Adipocyte (in vitro differentiated cells): ENCODE data around the gene CHD6.

Source experiments
- DNase-seq: peaks from one replicate; pipeline ENCODE4 v3.0.0-alpha.2; 2015; ENCODE audit warnings: low read depth
- H3K27me3 ChIP-seq: replicated peaks from 2 replicates; pipeline ENCODE4 v1.7.0; 2013; ENCODE audit warnings: mild to moderate bottlenecking, low read length, moderate library complexity; ENCODE audit not compliant: control insufficient read depth, insufficient read depth
- H3K36me3 ChIP-seq: 2 replicates; pipeline ENCODE4 v1.7.0; 2013; ENCODE audit warnings: low read length, mild to moderate bottlenecking, moderate library complexity; ENCODE audit not compliant: control insufficient read depth, insufficient read depth, severe bottlenecking
- H3K4me1 ChIP-seq: 2 replicates; pipeline ENCODE4 v1.7.0; 2013; ENCODE audit warnings: mild to moderate bottlenecking, low read length, moderate library complexity; ENCODE audit not compliant: control insufficient read depth, insufficient read depth
- H3K4me3 ChIP-seq: 2 replicates; pipeline ENCODE4 v1.7.0; 2013; ENCODE audit warnings: mild to moderate bottlenecking, low read length, moderate library complexity
- H3K9ac ChIP-seq: 2 replicates; pipeline ENCODE4 v1.7.0; 2013; ENCODE audit warnings: mild to moderate bottlenecking, low read length, moderate library complexity
- H3K9me3 ChIP-seq: 2 replicates; pipeline ENCODE4 v1.7.0; 2013; ENCODE audit warnings: mild to moderate bottlenecking, low read length, moderate library complexity; ENCODE audit not compliant: control insufficient read depth

Gene CHD6

GRCh38 chr20:41457173-41457857, 160.9 kb downstream of the CHD6 start:
- H3K36me3 ChIP-seq = peaks cover 62% of the 10 kb centered on the region
- H3K9ac ChIP-seq = no peak overlapping the region
- no peaks in the 10 kb centered on the region for H3K9me3 ChIP-seq
- no peaks in the 10 kb centered on the region for H3K27me3 ChIP-seq
- no peak for DNase-seq
- H3K4me1 ChIP-seq = peaks cover 14% of the 10 kb centered on the region
- no peak overlapping the region for H3K4me3 ChIP-seq

- Histone ChIP-seq H3K9ac (no peak overlapping the region), H3K27me3 (no peaks in the 10 kb centered on the region), H3K4me3 (no peak overlapping the region), H3K9me3 (no peaks in the 10 kb centered on the region), H3K36me3 (peaks cover 67% of the 10 kb centered on the region), H3K4me1 (peaks cover 14% of the 10 kb centered on the region)
- peak; percentile 73 for DNase-seq
Measured at GRCh38 chr20:41456351-41456750, 161.8 kb downstream of the CHD6 start.

- no peaks in the 10 kb centered on the region for H3K9me3 ChIP-seq
- no peak for DNase-seq
- peaks cover 88% of the 10 kb centered on the region for H3K36me3 ChIP-seq
- no peak overlapping the region for H3K9ac ChIP-seq
- no peaks in the 10 kb centered on the region for H3K27me3 ChIP-seq
- H3K4me3 ChIP-seq = no peak overlapping the region
- peaks cover 14% of the 10 kb centered on the region for H3K4me1 ChIP-seq
Measured at GRCh38 chr20:41454250-41454649, 163.9 kb downstream of the CHD6 start.

- Histone ChIP-seq H3K4me3 (no peak overlapping the region), H3K36me3 (peaks cover 90% of the 10 kb centered on the region), H3K27me3 (no peaks in the 10 kb centered on the region), H3K4me1 (peaks cover 14% of the 10 kb centered on the region), H3K9ac (no peak overlapping the region), H3K9me3 (no peaks in the 10 kb centered on the region)
- DNase-seq = no peak
Measured at GRCh38 chr20:41453010-41453950, 164.9 kb downstream of the CHD6 start.

- H3K9ac ChIP-seq = no peak overlapping the region
- peaks cover 14% of the 10 kb centered on the region for H3K4me1 ChIP-seq
- no peaks in the 10 kb centered on the region for H3K9me3 ChIP-seq
- H3K36me3 ChIP-seq = peaks cover 95% of the 10 kb centered on the region
- DNase-seq = no peak
- no peaks in the 10 kb centered on the region for H3K27me3 ChIP-seq
- no peak overlapping the region for H3K4me3 ChIP-seq
Measured at GRCh38 chr20:41452226-41452625, 166.0 kb downstream of the CHD6 start.

- DNase-seq = no peak
- no peak overlapping the region for H3K9ac ChIP-seq
- no peaks in the 10 kb centered on the region for H3K27me3 ChIP-seq
- H3K4me3 ChIP-seq = no peak overlapping the region
- H3K36me3 ChIP-seq = peaks cover 94% of the 10 kb centered on the region
- H3K9me3 ChIP-seq = no peaks in the 10 kb centered on the region
- H3K4me1 ChIP-seq = no peaks in the 10 kb centered on the region
Measured at GRCh38 chr20:41447006-41447405, 171.2 kb downstream of the CHD6 start.

GRCh38 chr20:41446456-41446855, 171.7 kb downstream of the CHD6 start:
- Histone ChIP-seq H3K9me3 (no peaks in the 10 kb centered on the region), H3K4me1 (no peaks in the 10 kb centered on the region), H3K4me3 (no peak overlapping the region), H3K27me3 (no peaks in the 10 kb centered on the region), H3K9ac (no peak overlapping the region), H3K36me3 (peaks cover 94% of the 10 kb centered on the region)
- DNase-seq = no peak

GRCh38 chr20:41444821-41445220, 173.4 kb downstream of the CHD6 start:
- no peak overlapping the region for H3K9ac ChIP-seq
- no peaks in the 10 kb centered on the region for H3K4me1 ChIP-seq
- H3K36me3 ChIP-seq = peaks cover 94% of the 10 kb centered on the region
- H3K4me3 ChIP-seq = no peak overlapping the region
- no peaks in the 10 kb centered on the region for H3K9me3 ChIP-seq
- H3K27me3 ChIP-seq = no peaks in the 10 kb centered on the region
- DNase-seq = no peak

- Histone ChIP-seq H3K36me3 (peaks cover 93% of the 10 kb centered on the region), H3K9me3 (no peaks in the 10 kb centered on the region), H3K4me3 (no peak overlapping the region), H3K4me1 (no peaks in the 10 kb centered on the region), H3K9ac (no peak overlapping the region), H3K27me3 (no peaks in the 10 kb centered on the region)
- DNase-seq = no peak
Measured at GRCh38 chr20:41443691-41444090, 174.5 kb downstream of the CHD6 start.

- Histone ChIP-seq H3K9ac (no peak overlapping the region), H3K4me1 (peaks cover 4% of the 10 kb centered on the region), H3K36me3 (peaks cover 87% of the 10 kb centered on the region), H3K4me3 (no peak overlapping the region), H3K27me3 (no peaks in the 10 kb centered on the region), H3K9me3 (no peaks in the 10 kb centered on the region)
- no peak for DNase-seq
Measured at GRCh38 chr20:41440882-41441281, 177.3 kb downstream of the CHD6 start.

- Histone ChIP-seq H3K36me3 (peaks cover 73% of the 10 kb centered on the region), H3K9me3 (no peaks in the 10 kb centered on the region), H3K27me3 (no peaks in the 10 kb centered on the region), H3K4me3 (no peak overlapping the region), H3K9ac (no peak overlapping the region), H3K4me1 (peaks cover 4% of the 10 kb centered on the region)
- DNase-seq = no peak
Measured at GRCh38 chr20:41437836-41438235, 180.3 kb downstream of the CHD6 start.
